Body of pancreas (tissue), 4 donors: ENCODE data around the gene ZBP1. TPM values are rescaled to one million over a fixed set of nuclear protein-coding genes. Genes with fewer than 3 reads are reported as not detected.

ENCODE experiments used
- ATAC-seq: fragments of 150-250 bp; one replicate; pipeline ENCODE4 v1.9.1; 2016
- DNase-seq, 4 donors: peaks; one replicate each; pipeline ENCODE4 v3.0.0-alpha.2; 2019
- H3K27ac ChIP-seq, 4 donors: fragments of 200-600 bp; sonication (generic); 1 replicate in 3 of 4; 2 replicates in 1 of 4; pipeline versions ENCODE4 v1.5.1 to v1.6.1; 2016 to 2019; ENCODE audit warnings: mild to moderate bottlenecking in 1 of 4, mixed read lengths in 1 of 4, moderate library complexity in 1 of 4
- H3K27me3 ChIP-seq, 2 donors: fragments of 200-600 bp; sonication (generic); one replicate each; pipeline ENCODE4 v1.6.0; 2016; ENCODE audit warnings: mild to moderate bottlenecking in 1 of 2
- H3K36me3 ChIP-seq, 2 donors: fragments of 200-600 bp; sonication (generic); replicated peaks in 1 of 2; 2 replicates each; pipeline ENCODE4 v1.5.1; 2016; ENCODE audit warnings: low read depth in 2 of 2; ENCODE audit not compliant: insufficient read depth in 1 of 2
- H3K4me1 ChIP-seq: fragments of 200-600 bp; sonication (generic); one replicate; pipeline ENCODE4 v1.6.0; 2016
- H3K4me3 ChIP-seq, 2 donors: fragments of 200-600 bp; sonication (generic); 1 replicate in 1 of 2; 2 replicates in 1 of 2; pipeline ENCODE4 v1.5.1; 2016 to 2019
- H3K9me3 ChIP-seq, 3 donors: fragments of 200-600 bp; sonication (generic); 1 replicate in 2 of 3; 2 replicates in 1 of 3; pipeline ENCODE4 v1.5.1; 2016
- POLR2A ChIP-seq, 3 donors: fragments of 450-650 bp; IDR thresholded peaks; one replicate each; pipeline ENCODE4 v1.6.1; 2016; ENCODE audit warnings: antibody characterized with exemption in 3 of 3, mild to moderate bottlenecking in 2 of 3
- WGBS, 2 donors: methylation state at CpG; one replicate each; pipeline ENCODE4 v1.1.5; 2017; 5-methylcytosine and 5-hydroxymethylcytosine counted together
- intact Hi-C: fragments of 100-400 bp; cut with DNase I; formaldehyde crosslinking; loops from one replicate; pipeline ENCODE4 v1.15.1; 2023
- total RNA-seq, 2 donors: library from RNA; depleted of rRNA; stranded (reverse); fragments of >200 nt; gene quantifications; one replicate each; pipeline ENCODE4 v1.1.0, GENCODE V29; 2016
- TF ChIP-seq, protein P1 (sequence below), 7 experiments: fragments of 450-650 bp in 4 of 7; fragments of 200-600 bp in 3 of 7; sonication (generic) in 3 of 7; IDR thresholded peaks; one replicate each; pipeline ENCODE4 v1.5.1; 2016 to 2019; ENCODE audit warnings: antibody characterized with exemption in 7 of 7

Gene ZBP1
- total RNA-seq, 2 donors from 2014 or later: 0.26 TPM; not detected in 1

- H3K27me3 ChIP-seq: peaks cover 0 to 7% of the 10 kb centered on the region in 2 donors
- DNase-seq: no peak
These were observed 24.9 kb downstream of the ZBP1 start for GRCh38 chr20:57595041-57596030.

GRCh38 chr20:57594092-57594951, 25.9 kb downstream of the ZBP1 start:
- WGBS, 2 donors: 27 to 28% methylated on average over 19 to 27 of the region's 27 CpGs
- TF ChIP-seq, protein P1, sequence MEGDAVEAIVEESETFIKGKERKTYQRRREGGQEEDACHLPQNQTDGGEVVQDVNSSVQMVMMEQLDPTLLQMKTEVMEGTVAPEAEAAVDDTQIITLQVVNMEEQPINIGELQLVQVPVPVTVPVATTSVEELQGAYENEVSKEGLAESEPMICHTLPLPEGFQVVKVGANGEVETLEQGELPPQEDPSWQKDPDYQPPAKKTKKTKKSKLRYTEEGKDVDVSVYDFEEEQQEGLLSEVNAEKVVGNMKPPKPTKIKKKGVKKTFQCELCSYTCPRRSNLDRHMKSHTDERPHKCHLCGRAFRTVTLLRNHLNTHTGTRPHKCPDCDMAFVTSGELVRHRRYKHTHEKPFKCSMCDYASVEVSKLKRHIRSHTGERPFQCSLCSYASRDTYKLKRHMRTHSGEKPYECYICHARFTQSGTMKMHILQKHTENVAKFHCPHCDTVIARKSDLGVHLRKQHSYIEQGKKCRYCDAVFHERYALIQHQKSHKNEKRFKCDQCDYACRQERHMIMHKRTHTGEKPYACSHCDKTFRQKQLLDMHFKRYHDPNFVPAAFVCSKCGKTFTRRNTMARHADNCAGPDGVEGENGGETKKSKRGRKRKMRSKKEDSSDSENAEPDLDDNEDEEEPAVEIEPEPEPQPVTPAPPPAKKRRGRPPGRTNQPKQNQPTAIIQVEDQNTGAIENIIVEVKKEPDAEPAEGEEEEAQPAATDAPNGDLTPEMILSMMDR (IDR thresholded peaks at IDR 0.05): peak; percentile 57 to 85 (median 71)
- TF ChIP-seq POLR2A (IDR thresholded peaks at IDR 0.05): no peak
- intact Hi-C loops: loop anchor here (2.0 kb wide), 1 partner anchor 78 kb away; no protein-coding TSS in a partner anchor
- Histone ChIP-seq H3K27ac (no peak overlapping the region), H3K27me3 (peaks cover 0 to 7% of the 10 kb centered on the region in 2 donors), H3K9me3 (no peaks in the 10 kb centered on the region), H3K4me3 (no peak overlapping the region), H3K36me3 (no peaks in the 10 kb centered on the region), H3K4me1 (peaks cover 8% of the 10 kb centered on the region)
- DNase-seq (peak; percentile 41 to 67 (median 56)), ATAC-seq (peak; percentile 34)

More at GRCh38 chr20:57595041-57596030, 24.9 kb downstream of the ZBP1 start:
- WGBS, 2 donors: 62 to 73% methylated on average over 10 to 25 of the region's 25 CpGs
- Histone ChIP-seq H3K9me3 (no peaks in the 10 kb centered on the region), H3K4me1 (peaks cover 8% of the 10 kb centered on the region), H3K36me3 (no peaks in the 10 kb centered on the region), H3K4me3 (no peak overlapping the region), H3K27ac (no peak overlapping the region)
- no peak for ATAC-seq
- intact Hi-C loops: loop anchor here (2.0 to 5.0 kb wide), 3 partner anchors 79 to 617 kb away; no protein-coding TSS in a partner anchor
- no peak for TF ChIP-seq POLR2A (IDR thresholded peaks at IDR 0.05)
- TF ChIP-seq, protein P1 (IDR thresholded peaks at IDR 0.05): no peak

DNA sequence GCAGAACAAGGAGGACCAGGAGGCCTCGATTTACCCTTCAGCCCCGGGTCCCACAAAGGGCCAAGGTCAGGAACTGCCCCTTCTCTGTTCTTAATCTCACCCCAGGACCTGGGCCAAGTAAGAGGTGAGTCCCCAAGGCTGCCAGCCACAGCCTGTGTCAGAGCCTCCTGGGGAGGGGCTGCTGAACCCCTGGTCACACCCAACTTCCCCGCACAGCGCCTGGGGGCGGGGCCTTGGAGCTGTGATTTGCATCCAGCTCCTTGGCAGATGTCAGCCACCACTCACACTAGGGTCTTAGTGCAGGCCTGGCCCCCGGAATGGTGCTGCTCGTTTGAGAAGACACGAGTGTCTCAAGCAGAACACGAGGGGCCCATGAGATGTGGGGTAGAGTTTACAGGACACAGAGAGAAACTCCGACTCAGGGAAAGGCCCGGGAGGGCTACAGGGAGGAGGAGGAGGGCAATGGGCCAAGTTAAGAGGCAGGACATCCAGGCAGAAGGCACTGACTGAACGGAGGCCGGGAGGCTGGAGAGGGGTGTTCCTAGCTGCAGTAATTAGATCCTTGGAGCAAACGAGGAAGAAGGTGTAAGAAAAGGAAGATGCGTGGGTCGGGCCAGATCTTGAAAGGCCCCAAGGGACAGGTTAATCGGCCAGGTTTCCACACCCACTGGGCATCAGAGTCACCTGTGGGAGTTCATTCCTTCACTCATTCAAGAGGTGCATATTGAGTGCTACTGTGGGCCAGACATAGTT, 26.9 kb downstream of the ZBP1 start:
- Histone ChIP-seq H3K9me3 (no peaks in the 10 kb centered on the region), H3K27ac (no peak overlapping the region), H3K27me3 (peaks cover 0 to 7% of the 10 kb centered on the region in 2 donors), H3K4me3 (no peak overlapping the region), H3K36me3 (no peaks in the 10 kb centered on the region), H3K4me1 (peaks cover 8% of the 10 kb centered on the region)
- ATAC-seq (no peak), DNase-seq (no peak)
- 41 to 51% methylated on average over 15 to 17 of the region's 17 CpGs for WGBS, 2 donors
- TF ChIP-seq, protein P1 (IDR thresholded peaks at IDR 0.05): no peak
- TF ChIP-seq POLR2A (IDR thresholded peaks at IDR 0.05): no peak
- intact Hi-C loops: no loop called here

- Histone ChIP-seq H3K4me1 (peaks cover 8% of the 10 kb centered on the region), H3K9me3 (no peaks in the 10 kb centered on the region), H3K4me3 (no peak overlapping the region), H3K27me3 (peaks cover 0 to 4% of the 10 kb centered on the region in 2 donors), H3K27ac (no peak overlapping the region), H3K36me3 (no peaks in the 10 kb centered on the region)
- TF ChIP-seq POLR2A (IDR thresholded peaks at IDR 0.05): no peak
- TF ChIP-seq, protein P1 (IDR thresholded peaks at IDR 0.05): no peak
- WGBS, 2 donors: 62 to 65% methylated on average over 15 to 20 of the region's 22 CpGs
- no peak for ATAC-seq
- DNase-seq: no peak
- intact Hi-C loops: no loop called here
These were observed 27.7 kb downstream of the ZBP1 start for GRCh38 chr20:57592263-57593092.
